SW 1271 (cell line): ENCODE results near the gene SELENOO.

Source experiments
- DNase-seq, 2 experiments: peaks; one replicate each; lab custom pipeline; 2025; lab: John Stamatoyannopoulos, UW

The SELENOO gene

DNA sequence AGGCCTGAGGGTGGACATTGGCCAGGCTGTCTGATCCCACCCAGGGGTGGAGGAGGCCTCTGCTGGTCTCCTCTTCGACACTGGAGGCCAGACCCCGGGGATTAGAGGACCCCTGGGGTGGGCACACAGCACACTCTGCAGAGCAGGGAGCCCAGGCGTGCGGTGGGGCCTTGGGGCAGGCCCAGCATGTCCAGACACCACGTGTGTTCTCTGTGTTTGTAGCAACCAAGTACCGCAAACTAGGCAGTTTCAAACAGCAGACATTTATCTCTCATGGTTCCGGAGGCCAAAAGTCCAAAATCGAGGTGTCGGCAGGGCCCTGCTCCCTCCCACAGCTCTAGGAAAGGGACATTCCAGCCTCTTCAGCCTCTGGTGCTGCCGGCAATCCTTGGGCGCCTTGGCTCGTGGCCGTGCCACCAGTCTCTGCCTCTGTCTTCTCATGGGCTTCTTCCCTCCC, 28.8 kb upstream of the SELENOO start:
- DNase-seq, result no peak

DNA sequence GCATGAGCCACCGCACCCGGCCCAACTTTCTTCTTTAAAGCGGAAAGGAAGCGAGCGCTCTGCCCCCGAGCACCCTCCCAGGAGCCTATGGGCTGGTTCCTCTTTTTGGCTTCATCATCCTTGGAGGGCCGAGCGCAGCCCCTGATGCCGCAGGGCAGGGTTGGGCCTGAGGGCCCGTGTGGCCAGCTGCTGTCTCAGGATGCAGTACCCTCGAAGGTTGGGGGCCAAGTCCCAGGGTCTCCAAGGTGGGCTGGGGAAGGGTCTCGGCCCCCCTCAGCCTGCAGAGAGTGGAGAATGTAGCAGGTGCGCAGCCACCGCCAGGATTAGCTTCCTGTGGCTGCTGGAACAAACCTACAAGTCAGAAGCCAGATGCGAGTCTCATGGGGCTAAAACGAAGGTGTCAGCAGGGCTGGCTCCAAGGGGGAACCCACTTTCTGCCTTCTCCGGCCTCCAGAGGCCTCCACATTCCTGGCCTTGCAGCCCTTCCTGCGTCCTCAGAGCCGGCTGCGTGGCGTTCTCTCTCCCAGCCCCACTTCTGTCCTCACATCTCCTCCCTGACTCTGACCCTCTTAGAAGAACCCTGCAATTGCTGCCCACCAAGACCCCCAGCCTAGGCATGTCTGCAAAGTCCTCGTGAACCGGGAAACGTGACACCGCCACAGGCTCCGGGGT, 27.4 kb upstream of the SELENOO start:
- no peak for DNase-seq

- DNase-seq, result no peak
These were observed 26.8 kb upstream of the SELENOO start for GRCh38 chr22:50173983-50174355.

- no peak for DNase-seq
These were observed 26.2 kb upstream of the SELENOO start for GRCh38 chr22:50174382-50175190.

DNA sequence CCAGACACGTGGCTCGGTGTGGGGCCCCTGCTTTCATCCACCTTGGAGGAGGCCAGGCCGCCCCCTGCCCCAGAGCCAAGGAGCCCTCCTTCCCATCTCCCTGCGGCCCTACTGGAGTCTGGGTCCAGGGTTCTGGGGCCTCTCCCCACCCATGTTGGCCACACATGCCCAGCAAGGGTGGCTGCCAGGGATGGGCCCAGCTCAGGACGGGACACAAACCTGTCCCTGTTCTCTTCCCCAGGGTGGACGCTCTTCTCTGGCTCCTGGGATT, 25.7 kb upstream of the SELENOO start:
- DNase-seq, result no peak

DNA sequence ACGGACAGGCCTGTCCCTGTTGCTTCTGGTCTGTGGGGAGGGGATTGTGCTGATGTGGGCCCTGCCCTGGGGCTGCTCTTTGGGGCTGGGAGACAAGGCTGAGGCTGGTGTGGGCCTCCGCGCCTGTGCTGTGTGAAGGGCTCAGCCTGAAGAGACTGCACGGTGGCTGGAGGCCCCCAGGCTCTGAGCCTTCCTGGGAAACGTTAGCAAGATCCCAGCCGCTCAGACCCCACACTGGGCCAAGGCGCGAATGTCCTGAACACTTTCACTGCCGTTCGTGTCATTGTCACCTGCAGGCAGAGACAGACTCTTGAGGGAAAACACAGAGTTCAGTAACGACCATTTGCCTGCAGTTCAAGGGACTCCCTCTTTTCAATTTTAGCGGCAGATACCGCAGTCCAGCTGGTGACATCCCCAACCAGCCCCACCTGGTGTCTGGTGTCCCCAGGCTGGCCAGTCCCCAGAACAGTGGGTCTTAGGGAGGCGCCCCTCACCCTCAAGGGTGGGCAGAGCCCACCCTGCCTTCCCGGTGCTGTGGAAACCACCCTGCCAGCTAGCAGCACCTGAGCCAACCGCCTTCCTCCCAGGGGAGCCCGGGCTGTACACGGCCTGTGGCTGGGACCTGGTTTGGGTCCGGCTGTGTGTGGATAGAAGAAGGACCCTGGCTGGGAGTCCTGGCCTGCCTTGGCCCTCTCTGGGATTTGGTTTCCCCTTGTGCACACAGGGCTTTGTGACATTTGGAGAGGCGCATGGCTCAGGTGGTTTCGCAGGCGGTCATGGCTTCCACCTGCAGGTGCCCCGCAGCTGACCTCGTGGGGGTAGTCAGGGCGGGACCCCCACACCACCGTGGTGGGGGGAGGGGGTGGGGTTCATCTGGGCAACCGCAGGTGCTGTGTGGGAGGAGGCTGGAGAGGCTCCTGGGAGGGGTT, 24.6 kb upstream of the SELENOO start:
- DNase-seq, result no peak

DNA sequence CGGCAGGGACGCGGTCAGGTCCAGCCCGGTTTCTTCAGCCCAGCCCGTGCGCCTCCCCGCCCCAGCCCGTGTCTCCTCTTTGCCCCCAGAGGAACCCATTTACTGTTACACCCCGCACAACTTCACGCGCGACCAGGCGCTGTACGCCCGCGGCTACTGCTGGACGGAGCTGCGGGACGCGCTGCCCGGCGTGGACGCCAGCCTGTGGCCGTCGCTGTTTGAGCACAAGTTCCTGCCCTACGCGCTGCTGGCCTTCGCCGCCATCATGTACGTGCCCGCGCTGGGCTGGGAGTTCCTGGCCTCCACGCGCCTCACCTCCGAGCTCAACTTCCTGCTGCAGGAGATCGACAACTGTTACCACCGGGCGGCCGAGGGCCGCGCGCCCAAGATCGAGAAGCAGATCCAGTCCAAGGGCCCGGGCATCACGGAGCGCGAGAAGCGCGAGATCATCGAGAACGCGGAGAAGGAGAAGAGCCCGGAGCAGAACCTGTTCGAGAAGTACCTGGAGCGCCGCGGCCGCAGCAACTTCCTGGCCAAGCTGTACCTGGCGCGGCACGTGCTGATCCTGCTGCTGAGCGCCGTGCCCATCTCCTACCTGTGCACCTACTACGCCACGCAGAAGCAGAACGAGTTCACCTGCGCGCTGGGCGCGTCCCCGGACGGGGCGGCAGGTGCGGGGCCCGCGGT, 23.8 kb upstream of the SELENOO start:
- no peak for DNase-seq

GRCh38 chr22:50177537-50178470, 23.0 kb upstream of the SELENOO start:
- no peak for DNase-seq

DNA sequence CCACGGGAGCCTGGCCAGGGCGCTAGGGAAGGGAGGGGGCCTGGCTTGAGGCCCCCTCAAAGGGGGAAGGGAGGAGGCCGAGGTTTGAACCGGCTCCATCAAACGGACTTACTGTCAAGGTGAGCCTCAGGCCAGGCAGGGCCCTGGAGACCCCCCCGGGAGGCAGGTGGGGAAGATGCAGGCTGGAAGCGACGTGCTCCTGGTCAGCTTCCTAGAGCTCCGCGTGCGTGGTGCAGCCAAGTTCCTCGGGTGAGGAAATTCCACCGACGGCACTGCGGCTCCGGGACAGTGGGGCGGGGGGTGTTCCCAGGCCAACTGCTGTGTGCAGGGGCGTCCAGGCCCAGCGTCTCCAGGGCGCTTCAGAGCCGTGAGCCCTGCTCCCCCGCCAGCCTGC, 22.3 kb upstream of the SELENOO start:
- no peak for DNase-seq

DNA sequence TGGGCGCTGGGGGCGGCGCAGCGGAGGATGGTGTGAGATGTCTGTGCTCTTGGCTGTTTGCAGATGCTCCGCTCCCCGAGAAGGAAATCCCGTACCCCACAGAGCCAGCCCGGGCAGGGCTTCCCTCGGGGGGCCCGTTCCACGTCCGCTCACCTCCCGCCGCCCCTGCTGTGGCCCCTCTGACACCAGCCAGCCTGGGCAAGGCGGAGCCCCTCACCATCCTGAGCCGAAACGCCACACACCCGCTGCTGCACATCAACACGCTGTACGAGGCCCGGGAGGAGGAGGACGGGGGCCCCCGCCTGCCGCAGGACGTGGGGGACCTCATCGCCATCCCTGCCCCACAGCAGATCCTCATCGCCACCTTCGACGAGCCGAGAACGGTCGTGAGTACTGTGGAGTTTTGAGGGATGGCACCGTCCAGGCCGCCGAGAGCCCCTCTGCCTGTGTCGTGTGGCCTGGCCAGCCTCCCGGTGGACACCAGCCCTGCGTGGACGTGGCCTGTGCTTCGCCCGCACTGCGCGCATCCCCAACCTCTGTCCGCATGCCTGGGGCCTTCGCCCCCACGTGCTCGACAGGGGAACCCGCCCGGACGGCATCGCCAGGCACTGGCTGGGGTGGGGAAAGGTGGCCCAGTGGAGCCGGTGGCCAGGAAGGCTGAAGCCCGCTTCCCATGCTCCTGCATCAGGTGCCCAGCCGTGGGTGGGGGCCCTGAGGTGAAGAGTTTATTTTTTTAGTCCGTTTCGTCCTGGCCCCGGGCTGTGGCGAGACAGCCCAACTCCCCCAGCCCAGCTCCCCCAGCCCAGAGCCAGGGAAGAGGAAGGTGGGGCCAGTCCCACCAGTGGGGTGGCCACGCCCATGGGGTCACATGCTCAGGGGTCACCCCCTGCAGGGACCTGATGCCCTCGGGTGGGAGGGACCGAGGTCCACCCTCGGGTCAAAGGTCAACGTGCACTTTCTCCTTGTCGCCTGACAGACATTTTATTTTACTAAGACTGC, 21.6 kb upstream of the SELENOO start:
- no peak for DNase-seq

- no peak for DNase-seq
These were observed 20.7 kb upstream of the SELENOO start for GRCh38 chr22:50179937-50180726.

GRCh38 chr22:50180727-50181521, 19.9 kb upstream of the SELENOO start:
- no peak for DNase-seq

- no peak for DNase-seq
These were observed 18.4 kb upstream of the SELENOO start for GRCh38 chr22:50182176-50183081.

- no peak for DNase-seq
These were observed 17.5 kb upstream of the SELENOO start for GRCh38 chr22:50183141-50183971.

- peak in 1 of 2 experiments; percentile 16 for DNase-seq
These were observed 16.6 kb upstream of the SELENOO start for GRCh38 chr22:50184004-50184901.
